Measurements from ENCODE around the gene STIM2. TPM values are rescaled to one million over a fixed set of nuclear protein-coding genes. Genes with fewer than 3 reads are reported as not detected.
"Not testable (repeated sequence)": the region's sequence is repeated elsewhere in the genome, so short reads cannot be mapped to it uniquely, and the experiment has no call there.

Gene STIM2
- polyA plus RNA-seq, 1 donor, result 64.7 TPM

DNA sequence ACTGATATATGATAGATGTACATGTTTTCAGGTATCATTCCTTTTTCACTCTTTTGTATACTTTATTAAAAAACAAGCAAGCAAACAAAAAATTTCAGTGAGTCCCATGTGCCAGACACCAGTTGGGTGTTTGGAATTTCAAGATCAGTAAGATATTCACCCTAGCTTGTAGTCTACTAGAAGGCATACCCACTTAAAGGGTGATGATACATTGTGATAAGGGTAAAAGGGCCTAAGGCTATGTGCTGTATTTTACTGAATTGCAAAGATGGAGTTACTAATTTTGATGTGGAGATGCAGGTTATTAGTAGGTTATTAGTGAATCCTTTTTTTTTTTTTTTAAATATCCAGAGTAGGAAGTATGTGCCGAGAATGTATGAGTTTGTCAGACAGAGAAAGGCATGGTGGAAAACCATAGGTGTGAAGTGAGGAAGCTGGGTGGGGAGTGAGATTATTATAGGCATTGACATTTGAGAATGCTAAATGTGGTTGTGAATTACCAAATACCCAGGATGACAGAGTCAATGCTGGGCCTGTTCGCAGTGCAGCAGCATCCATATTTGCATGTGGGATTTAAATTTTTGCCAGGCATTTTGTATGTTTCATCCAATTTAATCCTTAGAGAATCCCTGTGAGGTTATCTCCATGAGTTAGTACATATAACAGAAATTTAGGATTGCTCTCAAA, 10.1 kb downstream of the STIM2 start:
- no peak for DNase-seq

GRCh38 chr4:26871611-26872010, 11.0 kb downstream of the STIM2 start:
- DNase-seq, result no peak

GRCh38 chr4:26873391-26874026, 12.9 kb downstream of the STIM2 start:
- no peak for DNase-seq

- DNase-seq, result no peak
Measured at GRCh38 chr4:26874110-26874509, 13.5 kb downstream of the STIM2 start.

DNA sequence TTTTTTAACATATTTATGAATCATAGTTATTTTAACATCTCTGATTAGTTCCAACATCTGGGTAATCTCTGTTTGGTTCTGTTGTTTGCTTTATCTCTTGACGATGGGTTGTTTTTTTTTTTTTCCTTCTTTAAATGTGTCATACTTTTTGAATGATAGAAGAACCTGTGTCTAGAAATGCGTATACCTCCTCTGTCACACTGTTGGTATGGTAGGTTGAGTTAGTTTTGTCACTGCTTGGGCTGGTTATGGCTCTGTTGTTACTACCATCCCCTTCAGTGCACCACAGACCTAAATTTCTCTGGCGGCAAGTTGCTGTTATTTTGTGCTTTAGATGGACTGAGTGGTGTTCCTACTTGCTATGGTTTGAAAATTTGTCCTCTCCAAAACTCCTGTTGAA, 16.8 kb downstream of the STIM2 start:
- DNase-seq, result no peak

GRCh38 chr4:26877961-26878360, 17.3 kb downstream of the STIM2 start:
- DNase-seq, result no peak

- DNase-seq, result no peak
Measured at GRCh38 chr4:26878794-26879391, 18.3 kb downstream of the STIM2 start.

GRCh38 chr4:26879805-26880204, 19.2 kb downstream of the STIM2 start:
- DNase-seq, result no peak

- DNase-seq, result no peak
Measured at GRCh38 chr4:26884026-26884425, 23.4 kb downstream of the STIM2 start.

DNA sequence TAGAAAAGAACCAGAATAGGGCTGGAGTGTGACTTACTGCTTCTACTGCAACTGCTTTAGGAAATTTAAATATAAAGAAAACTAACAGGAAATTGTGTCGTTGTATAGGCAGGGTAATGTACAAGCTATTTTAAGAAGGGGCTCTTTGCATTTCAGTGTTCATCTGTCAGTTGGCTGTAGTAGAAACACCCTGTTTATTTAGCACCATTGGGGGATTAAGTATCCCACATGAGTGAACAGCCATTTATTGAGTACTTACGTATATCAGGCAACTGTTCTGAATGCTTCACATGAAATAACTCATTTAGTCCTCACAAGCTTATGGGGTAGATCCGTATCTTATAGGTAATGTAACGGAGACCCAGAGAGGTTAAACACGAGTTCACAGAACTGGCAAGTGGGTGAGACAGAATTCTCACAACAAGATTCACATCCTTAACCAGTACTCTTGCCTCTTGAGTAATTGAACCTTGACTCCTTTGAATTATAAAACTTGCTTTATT, 23.9 kb downstream of the STIM2 start:
- DNase-seq, result no peak

GRCh38 chr4:26885912-26886274, 25.3 kb downstream of the STIM2 start:
- DNase-seq, result no peak

DNA sequence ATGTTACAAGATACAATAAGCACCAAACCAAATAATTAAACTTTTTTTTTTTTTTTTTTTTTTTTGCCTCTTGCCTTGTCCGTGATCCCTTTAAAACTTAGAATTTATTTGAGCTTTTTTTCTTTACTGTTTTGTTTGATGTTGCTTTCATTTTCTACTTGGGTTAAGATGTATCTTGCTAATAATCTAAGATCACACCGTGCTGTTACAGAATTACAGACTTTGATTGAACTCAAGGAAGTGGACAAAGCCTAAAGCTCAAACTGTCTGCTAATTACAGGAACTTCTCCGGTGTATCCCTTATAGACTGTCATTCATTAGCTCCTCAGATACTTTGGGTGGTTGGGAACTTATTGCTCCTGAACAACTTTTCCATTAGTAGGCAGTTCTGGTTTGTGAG, 26.5 kb downstream of the STIM2 start:
- DNase-seq, result no peak

- DNase-seq, result no peak
Measured at GRCh38 chr4:26887809-26888208, 27.2 kb downstream of the STIM2 start.

DNA sequence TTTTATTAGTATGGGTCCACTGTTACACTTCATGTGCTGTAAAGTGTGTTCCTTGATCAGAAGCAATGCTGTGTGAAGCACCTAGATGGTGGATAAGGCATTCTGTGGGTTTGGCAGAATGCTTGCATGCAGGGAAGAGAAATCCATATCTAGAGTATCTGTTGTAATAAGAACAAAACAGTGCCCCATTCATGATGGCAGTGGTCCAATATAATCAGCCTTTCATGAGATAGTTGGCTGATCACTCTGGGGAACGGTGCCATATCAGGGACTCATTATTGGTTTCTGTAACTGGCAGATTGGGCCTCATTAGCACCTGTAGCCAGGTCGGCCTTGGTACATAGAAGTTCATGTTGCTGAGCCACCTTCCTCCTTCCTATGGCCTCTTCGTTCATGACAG, 28.7 kb downstream of the STIM2 start:
- no peak for DNase-seq

- DNase-seq, result no peak
Measured at GRCh38 chr4:26891054-26891453, 30.4 kb downstream of the STIM2 start.

- DNase-seq, result no peak
Measured at GRCh38 chr4:26891867-26892266, 31.2 kb downstream of the STIM2 start.

GRCh38 chr4:26892480-26893150, 32.0 kb downstream of the STIM2 start:
- DNase-seq, result no peak

- no peak for DNase-seq
Measured at GRCh38 chr4:26893491-26893890, 32.9 kb downstream of the STIM2 start.

DNA sequence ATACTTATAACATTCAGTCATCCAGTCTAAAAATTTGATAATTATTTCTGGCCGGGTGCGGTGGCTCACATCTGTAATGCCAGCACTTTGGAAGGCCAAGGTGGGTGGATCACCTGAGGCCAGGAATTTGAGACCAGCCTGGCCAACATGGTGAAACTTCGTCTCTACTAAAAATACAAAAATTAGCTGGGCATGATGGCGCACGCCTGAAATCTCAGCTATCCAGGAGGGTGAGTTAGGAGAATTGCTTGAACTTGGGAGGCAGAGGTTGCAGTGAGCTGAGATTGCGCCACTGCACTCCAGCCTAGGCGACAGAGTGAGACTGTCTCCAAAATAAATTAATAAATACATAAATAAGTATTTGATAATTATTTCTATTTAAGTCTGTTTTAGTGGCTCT, 34.2 kb downstream of the STIM2 start:
- not testable (repeated sequence) for DNase-seq

DNA sequence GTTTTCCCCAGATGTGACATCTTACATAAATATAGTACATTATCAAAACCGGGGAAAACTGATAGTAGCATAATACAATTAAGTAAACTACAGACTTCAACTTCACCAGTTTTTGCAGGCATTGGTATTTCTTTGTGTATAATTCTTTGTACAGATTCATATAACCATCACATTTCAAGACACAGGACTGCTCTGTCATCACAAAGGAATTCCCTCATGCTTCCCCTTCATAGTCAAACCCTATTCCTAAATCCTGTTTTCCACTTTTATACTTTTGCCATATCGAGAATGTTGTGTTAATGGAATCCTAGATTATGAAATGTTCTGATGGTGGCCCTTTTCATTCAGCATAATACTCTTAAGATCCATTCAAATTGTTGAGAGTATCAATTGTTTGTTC, 36.0 kb downstream of the STIM2 start:
- DNase-seq, result no peak

- no peak for DNase-seq
Measured at GRCh38 chr4:26899991-26900390, 39.4 kb downstream of the STIM2 start.

DNA sequence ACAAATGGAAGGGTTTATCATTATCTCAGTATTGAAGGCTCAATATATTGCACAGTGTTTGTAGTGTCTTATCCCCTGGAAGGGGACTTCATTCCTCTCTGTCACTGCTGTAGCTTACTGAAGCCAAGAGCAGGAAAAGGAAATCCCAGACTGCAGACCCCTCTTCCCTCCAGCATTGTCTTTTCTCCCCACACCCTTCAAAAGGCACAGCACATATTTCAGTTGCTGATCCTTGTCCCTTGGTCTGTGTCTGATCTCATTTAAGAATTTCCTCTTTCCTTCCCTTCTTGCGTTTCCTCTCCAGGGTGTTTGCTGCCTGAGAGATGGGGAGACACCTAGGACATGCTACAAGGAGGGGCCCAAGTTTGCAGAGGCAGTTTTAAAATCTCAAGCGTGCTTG, 40.1 kb downstream of the STIM2 start:
- DNase-seq, result no peak

DNA sequence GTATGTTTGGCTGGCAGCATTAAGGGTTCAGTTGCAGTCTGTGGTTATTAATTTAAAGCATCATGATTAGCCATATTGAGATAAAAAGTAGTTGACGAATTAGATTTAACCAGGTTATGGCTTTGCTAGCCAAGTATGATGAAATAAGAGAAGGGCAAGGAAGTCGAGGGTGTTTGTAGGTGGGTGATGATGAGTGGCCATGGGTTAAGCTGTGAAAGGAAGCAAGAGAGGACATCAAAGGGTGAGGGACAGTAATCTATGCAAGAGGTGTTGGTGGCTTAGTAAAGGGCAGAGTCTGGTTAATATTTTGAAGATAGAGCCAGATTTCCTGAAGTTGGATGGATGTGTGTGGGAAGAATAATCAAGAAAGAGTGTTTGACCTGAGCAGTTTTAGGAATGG, 44.5 kb downstream of the STIM2 start:
- no peak for DNase-seq

Measured in hindlimb muscle (tissue), 1 donor.